Right lung (tissue), 5 donors: ENCODE measurements around the gene UBE2F. TPM values are rescaled to one million over a fixed set of nuclear protein-coding genes. Genes with fewer than 3 reads are reported as not detected.

ENCODE experiments used
- DNase-seq, 2 donors: peaks; one replicate each; pipeline ENCODE4 v3.0.0-alpha.2; 2013
- polyA plus RNA-seq, 5 donors: library from polyadenylated mRNA; unstranded; fragments of 120-200 nt; gene quantifications; one replicate each; pipeline versions ENCODE4 v1.2.1 to v1.2.3, GENCODE V29; 2013; ENCODE audit warnings: inconsistent platforms in 1 of 5, low replicate concordance in 1 of 5; ENCODE audit not compliant: insufficient read length in 5 of 5, insufficient read depth in 1 of 5

UBE2F gene
- polyA plus RNA-seq, 5 donors = 33.3 to 39.7 (median 37.4) TPM

- DNase-seq = no peak
Measured at GRCh38 chr2:238077292-238077691, 110.5 kb downstream of the UBE2F start.

GRCh38 chr2:238079874-238080327 is 113.1 kb downstream of the UBE2F start:
- no peak for DNase-seq

- no peak for DNase-seq
Measured at GRCh38 chr2:238080518-238080917, 113.7 kb downstream of the UBE2F start.

- no peak for DNase-seq
Measured at GRCh38 chr2:238081150-238081549, 114.3 kb downstream of the UBE2F start.

GRCh38 chr2:238081561-238081960 is 114.7 kb downstream of the UBE2F start:
- DNase-seq = no peak

- DNase-seq = no peak
Measured at GRCh38 chr2:238082151-238082550, 115.3 kb downstream of the UBE2F start.

- DNase-seq = no peak
Measured at GRCh38 chr2:238082827-238083226, 116.0 kb downstream of the UBE2F start.

GRCh38 chr2:238083919-238084318 is 117.1 kb downstream of the UBE2F start:
- DNase-seq = no peak

- DNase-seq = no peak
Measured at GRCh38 chr2:238084761-238085160, 117.9 kb downstream of the UBE2F start.

GRCh38 chr2:238085899-238086298 is 119.1 kb downstream of the UBE2F start:
- no peak for DNase-seq

- no peak for DNase-seq
Measured at GRCh38 chr2:238087211-238087610, 120.4 kb downstream of the UBE2F start.

GRCh38 chr2:238090887-238091286 is 124.1 kb downstream of the UBE2F start:
- DNase-seq = no peak

- DNase-seq = no peak
Measured at GRCh38 chr2:238091436-238092060, 124.7 kb downstream of the UBE2F start.

Other genes starting within 250 kb of the UBE2F start
- 1 to 10 TPM in 3 of 5 donors, under 1 TPM in 2; 0.76 to 1.9 (median 1.0) TPM for gene RBM44, start 168.2 kb upstream of the UBE2F start, polyA plus RNA-seq
- 10 to 100 TPM in 2 of 5 donors, 1 to 10 TPM in 3; 6.0 to 18.4 (median 9.0) TPM for gene RAMP1, start 107.4 kb upstream of the UBE2F start, polyA plus RNA-seq
- 10 to 100 TPM; 12.2 to 17.8 (median 14.6) TPM for gene SCLY, start 94.0 kb downstream of the UBE2F start, polyA plus RNA-seq
- 1 to 10 TPM in 4 of 5 donors, under 1 TPM in 1; 0.86 to 8.8 (median 2.8) TPM for gene ESPNL, start 133.3 kb downstream of the UBE2F start, polyA plus RNA-seq
- gene KLHL30, start 171.7 kb downstream of the UBE2F start, polyA plus RNA-seq = under 1 TPM; 0.08 to 0.68 (median 0.18) TPM
- 1 to 10 TPM in 1 of 5 donors, under 1 TPM in 4; 0.18 to 1.2 (median 0.39) TPM for gene ERFE, start 192.0 kb downstream of the UBE2F start, polyA plus RNA-seq
- 10 to 100 TPM; 42.7 to 52.6 (median 48.6) TPM for gene ILKAP, start 236.7 kb downstream of the UBE2F start, polyA plus RNA-seq